Right lobe of liver (tissue), 6 donors: ENCODE results near the gene FGF22. TPM values are rescaled to one million over a fixed set of nuclear protein-coding genes. Genes with fewer than 3 reads are reported as not detected.

ENCODE experiments used
- ATAC-seq, 4 donors: fragments of 200-7000 bp; cut with Tn5 transposase; one replicate each; pipeline ENCODE4 v1.9.1; 2020; ENCODE audit warnings: mild to moderate bottlenecking in 4 of 4, moderate library complexity in 4 of 4
- DNase-seq, 3 donors: peaks; one replicate each; pipeline ENCODE4 v3.0.0-alpha.2; 2020
- H3K27ac ChIP-seq, 3 donors: fragments of 200-600 bp; one replicate each; pipeline ENCODE4 v1.8.0; 2022
- H3K27me3 ChIP-seq, 2 donors: fragments of 200-600 bp; one replicate each; pipeline ENCODE4 v1.8.0; 2022
- H3K36me3 ChIP-seq, 4 donors: fragments of 200-600 bp; sonication (generic) in 1 of 4; one replicate each; pipeline versions ENCODE4 v1.5.1 to v1.8.0; 2017 to 2022; ENCODE audit warnings: control low read depth in 1 of 4
- H3K4me1 ChIP-seq, 4 donors: fragments of 200-600 bp; sonication (generic) in 1 of 4; one replicate each; pipeline versions ENCODE4 v1.5.1 to v1.8.0; 2017 to 2022; ENCODE audit warnings: control low read depth in 1 of 4
- H3K4me3 ChIP-seq, 3 donors: fragments of 200-600 bp; one replicate each; pipeline ENCODE4 v1.8.0; 2022
- H3K9me3 ChIP-seq, 4 donors: fragments of 200-600 bp; sonication (generic) in 1 of 4; one replicate each; pipeline versions ENCODE4 v1.5.1 to v1.8.0; 2017 to 2022; ENCODE audit warnings: control low read depth in 1 of 4
- POLR2A ChIP-seq: fragments of 450-650 bp; IDR thresholded peaks from one replicate; pipeline ENCODE4 v1.6.1; 2017; ENCODE audit warnings: antibody characterized with exemption, mild to moderate bottlenecking
- WGBS: methylation state at CpG from one replicate; pipeline ENCODE4 v1.1.6; 2018; ENCODE audit warnings: low coverage, low lambda C conversion rate; ENCODE audit not compliant: insufficient coverage; ENCODE audit errors: missing lambda C conversion rate; 5-methylcytosine and 5-hydroxymethylcytosine counted together
- intact Hi-C, 2 donors: fragments of 100-400 bp; cut with DNase I; formaldehyde crosslinking; loops; one replicate each; pipeline versions ENCODE4 v1.11.2 to v1.14.1; 2022
- total RNA-seq, 6 experiments: library from RNA; depleted of rRNA in 2 of 6; stranded (reverse); fragments of >200 nt in 2 of 6; fragmentation: NEBNext Ultra II Directional in 3 of 6; extraction: Animal tissue kit (Norgen Biotek cat#: 25700) in 3 of 6; gene quantifications; one replicate each; pipeline versions ENCODE4 v1.1.0 to v1.2.4, GENCODE V29; 2016 to 2023
- TF ChIP-seq, protein P1 (sequence below), 4 donors: fragments of 200-600 bp in 3 of 4; fragments of 450-650 bp in 1 of 4; IDR thresholded peaks; one replicate each; pipeline versions ENCODE4 v1.5.1 to v1.8.0; 2016 to 2022; ENCODE audit warnings: antibody characterized with exemption in 4 of 4, mild to moderate bottlenecking in 2 of 4
- donor health status: DM: no; HTN: yes; CAD: no.
- donor health status: DM: no; HTN: no; CAD: no.
- donor health status: DM: no; HTN: no; CAD: no.
- donor health status: DM: no; HTN: yes; CAD: no.
- donor health status: DM: no; HTN: yes; CAD: no.

Gene FGF22
- total RNA-seq, 6 experiments from 2014 or later = 0.15 TPM; not detected in 5

- 42% methylated on average over 13 of the region's 22 CpGs for WGBS
- Histone ChIP-seq H3K27ac (peak overlapping the region in 2 of 3 donors; percentile 53 to 75), H3K9me3 (no peaks in the 10 kb centered on the region), H3K4me3 (no peak overlapping the region), H3K36me3 (no peaks in the 10 kb centered on the region), H3K4me1 (peaks cover 0 to 15% (median 0%) of the 10 kb centered on the region in 4 donors), H3K27me3 (no peaks in the 10 kb centered on the region)
- intact Hi-C loops = no loop called here
- DNase-seq = peak in 1 of 3 donors; percentile 26
- no peak for TF ChIP-seq POLR2A
- TF ChIP-seq, protein P1, sequence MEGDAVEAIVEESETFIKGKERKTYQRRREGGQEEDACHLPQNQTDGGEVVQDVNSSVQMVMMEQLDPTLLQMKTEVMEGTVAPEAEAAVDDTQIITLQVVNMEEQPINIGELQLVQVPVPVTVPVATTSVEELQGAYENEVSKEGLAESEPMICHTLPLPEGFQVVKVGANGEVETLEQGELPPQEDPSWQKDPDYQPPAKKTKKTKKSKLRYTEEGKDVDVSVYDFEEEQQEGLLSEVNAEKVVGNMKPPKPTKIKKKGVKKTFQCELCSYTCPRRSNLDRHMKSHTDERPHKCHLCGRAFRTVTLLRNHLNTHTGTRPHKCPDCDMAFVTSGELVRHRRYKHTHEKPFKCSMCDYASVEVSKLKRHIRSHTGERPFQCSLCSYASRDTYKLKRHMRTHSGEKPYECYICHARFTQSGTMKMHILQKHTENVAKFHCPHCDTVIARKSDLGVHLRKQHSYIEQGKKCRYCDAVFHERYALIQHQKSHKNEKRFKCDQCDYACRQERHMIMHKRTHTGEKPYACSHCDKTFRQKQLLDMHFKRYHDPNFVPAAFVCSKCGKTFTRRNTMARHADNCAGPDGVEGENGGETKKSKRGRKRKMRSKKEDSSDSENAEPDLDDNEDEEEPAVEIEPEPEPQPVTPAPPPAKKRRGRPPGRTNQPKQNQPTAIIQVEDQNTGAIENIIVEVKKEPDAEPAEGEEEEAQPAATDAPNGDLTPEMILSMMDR (IDR thresholded peaks at IDR 0.05) = no peak
- no peak for ATAC-seq
These were observed 38.1 kb downstream of the FGF22 start for GRCh38 chr19:677601-678436.

DNA sequence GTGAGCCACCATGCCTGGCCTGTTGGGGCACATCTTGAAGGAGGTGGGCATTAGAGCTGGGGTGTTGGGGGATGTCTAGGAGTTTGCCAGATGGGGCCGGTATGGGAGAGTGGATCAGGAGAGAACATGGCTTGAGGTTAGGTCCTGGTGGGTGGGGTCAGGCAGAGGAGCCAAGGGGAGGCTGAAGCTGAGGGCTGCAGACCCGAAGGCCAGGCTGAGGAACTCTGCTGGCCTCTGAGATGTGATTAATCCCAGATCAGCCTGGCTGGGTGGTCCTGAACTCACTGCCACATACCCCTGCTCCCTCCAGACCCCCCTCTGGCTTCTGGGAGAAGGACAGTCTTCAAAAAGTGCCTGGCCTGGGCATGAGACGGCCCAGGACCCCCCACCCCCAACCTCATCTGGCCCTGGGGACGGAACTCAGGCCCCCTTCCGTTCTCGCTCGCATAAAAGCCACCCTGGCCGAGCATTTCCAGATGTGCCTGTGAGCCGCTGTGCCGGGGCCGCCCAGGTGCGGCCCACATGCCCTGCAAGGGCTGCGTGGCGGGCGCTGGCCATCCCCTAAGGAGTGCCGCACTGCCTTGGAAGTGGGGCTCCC is 39.2 kb downstream of the FGF22 start:
- TF ChIP-seq POLR2A = no peak
- TF ChIP-seq, protein P1 (IDR thresholded peaks at IDR 0.05) = no peak
- Histone ChIP-seq H3K27ac (peak overlapping the region in 1 of 3 donors; percentile 87), H3K4me3 (no peak overlapping the region), H3K9me3 (no peaks in the 10 kb centered on the region), H3K36me3 (no peaks in the 10 kb centered on the region), H3K4me1 (peaks cover 0 to 15% (median 0%) of the 10 kb centered on the region in 4 donors), H3K27me3 (no peaks in the 10 kb centered on the region)
- ATAC-seq (no peak), DNase-seq (no peak)
- intact Hi-C loops = no loop called here
- WGBS = 100% methylated on average over 1 of the region's 16 CpGs

DNA sequence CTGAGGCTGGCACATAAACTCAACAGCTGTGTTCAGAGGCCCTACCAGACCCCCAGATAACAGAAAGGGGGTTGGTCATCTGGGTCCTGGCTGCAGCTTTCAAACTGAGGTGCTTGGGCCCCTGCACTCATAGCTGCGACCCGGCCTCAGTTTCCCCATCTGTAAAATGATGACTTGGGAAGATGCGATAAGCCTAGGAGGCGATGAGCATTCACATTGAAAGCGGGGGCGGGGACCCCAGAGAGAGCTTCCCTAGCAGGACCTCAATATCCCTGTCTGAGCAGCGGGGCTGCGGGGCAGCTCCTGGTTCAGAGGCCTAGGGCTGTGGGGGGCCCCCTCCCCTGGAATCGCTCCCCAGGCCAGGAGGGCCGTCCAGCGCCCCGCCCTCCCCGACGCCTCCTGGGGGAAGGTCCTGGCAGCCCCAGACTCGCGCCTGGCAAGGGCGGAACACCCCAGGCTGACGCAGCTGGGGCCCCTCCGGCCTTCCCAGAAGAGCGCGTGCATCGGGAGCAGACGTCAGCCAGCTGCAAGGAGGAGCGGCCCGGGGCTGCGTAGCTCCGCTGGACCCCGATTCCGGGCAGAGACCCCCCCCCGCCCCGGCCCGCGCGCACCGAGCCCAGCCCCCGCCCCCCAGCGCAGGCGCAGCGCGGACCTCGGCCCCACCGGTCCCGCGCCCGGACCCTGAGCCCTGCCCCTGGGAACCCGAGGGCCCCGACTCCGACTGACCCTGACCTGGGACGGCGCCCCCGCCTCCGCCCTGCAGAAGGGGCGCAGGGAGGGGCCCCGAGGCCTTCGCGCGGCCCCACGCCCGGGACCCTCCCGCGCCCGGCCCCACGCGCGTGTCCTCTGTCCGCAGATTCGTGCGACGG is 40.0 kb downstream of the FGF22 start:
- intact Hi-C loops = no loop called here
- Histone ChIP-seq H3K27ac (peak overlapping the region; percentile 74 to 87 (median 80)), H3K36me3 (no peaks in the 10 kb centered on the region), H3K4me3 (peak overlapping the region; percentile 69 to 83 (median 69)), H3K9me3 (no peaks in the 10 kb centered on the region), H3K27me3 (no peaks in the 10 kb centered on the region), H3K4me1 (peaks cover 0 to 11% (median 0%) of the 10 kb centered on the region in 4 donors)
- TF ChIP-seq POLR2A = no peak
- TF ChIP-seq, protein P1 (IDR thresholded peaks at IDR 0.05) = no peak
- peak in 2 of 3 donors; percentile 59 to 73 for DNase-seq
- ATAC-seq = peak in 1 of 4 donors; percentile 1
- 40% methylated on average over 2 of the region's 69 CpGs for WGBS

GRCh38 chr19:680287-681028 is 40.8 kb downstream of the FGF22 start:
- Histone ChIP-seq H3K4me1 (peaks cover 0 to 11% (median 0%) of the 10 kb centered on the region in 4 donors), H3K27ac (peak overlapping the region; percentile 74 to 87 (median 80)), H3K4me3 (peak overlapping the region; percentile 69 to 83 (median 69)), H3K27me3 (no peaks in the 10 kb centered on the region), H3K9me3 (no peaks in the 10 kb centered on the region), H3K36me3 (no peaks in the 10 kb centered on the region)
- peak; percentile 95 for TF ChIP-seq POLR2A
- TF ChIP-seq, protein P1 (IDR thresholded peaks at IDR 0.05) = peak; percentile 37 to 64 (median 44)
- DNase-seq = peak; percentile 100
- intact Hi-C loops = no loop called here
- peak; percentile 87 to 95 (median 92) for ATAC-seq
- WGBS = 3% methylated on average over 10 of the region's 70 CpGs
